Gastrocnemius medialis (tissue), 4 donors: Measurements from ENCODE around the gene LRRC75B. TPM values are rescaled to one million over a fixed set of nuclear protein-coding genes. Genes with fewer than 3 reads are reported as not detected.
"Not testable (repeated sequence)": the region's sequence is repeated elsewhere in the genome, so short reads cannot be mapped to it uniquely, and the experiment has no call there.

Source experiments
- ATAC-seq, 2 donors: fragments of 150-250 bp; one replicate each; pipeline ENCODE4 v1.9.1; 2016
- DNase-seq, 2 donors: peaks; one replicate each; pipeline ENCODE4 v3.0.0-alpha.2; 2019
- H3K27ac ChIP-seq, 4 donors: fragments of 200-600 bp; sonication (generic); 1 replicate in 1 of 4; 2 replicates in 3 of 4; pipeline ENCODE4 v1.5.1; 2016 to 2018; ENCODE audit warnings: mild to moderate bottlenecking in 2 of 4, moderate library complexity in 1 of 4
- H3K27me3 ChIP-seq, 3 donors: fragments of 200-600 bp; sonication (generic) in 2 of 3; 1 replicate in 1 of 3; 2 replicates in 2 of 3; pipeline versions ENCODE4 v1.5.1 to v1.6.0; 2016 to 2019; ENCODE audit warnings: mild to moderate bottlenecking in 1 of 3, moderate library complexity in 1 of 3
- H3K36me3 ChIP-seq, 2 donors: fragments of 200-600 bp; sonication (generic) in 1 of 2; one replicate each; pipeline ENCODE4 v1.5.1; 2017 to 2018
- H3K4me1 ChIP-seq, 2 donors: fragments of 200-600 bp; sonication (generic) in 1 of 2; one replicate each; pipeline ENCODE4 v1.5.1; 2016 to 2017; ENCODE audit warnings: mild to moderate bottlenecking in 2 of 2
- H3K4me3 ChIP-seq, 4 donors: fragments of 200-600 bp; sonication (generic) in 3 of 4; 1 replicate in 1 of 4; 2 replicates in 3 of 4; pipeline ENCODE4 v1.5.1; 2016 to 2019; ENCODE audit warnings: mild to moderate bottlenecking in 2 of 4
- H3K9me3 ChIP-seq, 3 donors: fragments of 200-600 bp; sonication (generic) in 2 of 3; 1 replicate in 1 of 3; 2 replicates in 2 of 3; pipeline ENCODE4 v1.5.1; 2016 to 2019
- POLR2A ChIP-seq, 2 donors: fragments of 450-650 bp; IDR thresholded peaks; one replicate each; pipeline ENCODE4 v1.6.1; 2017; ENCODE audit warnings: antibody characterized with exemption in 2 of 2, mild to moderate bottlenecking in 2 of 2, moderate library complexity in 2 of 2
- in situ Hi-C, 4 donors: fragments of 200-750 bp; cut with MboI; loops; one replicate each; pipeline versions ENCODE4 v1.15.0 to v1.8.0; 2017; ENCODE audit warnings: low sequenced_read_pairs in 4 of 4
- intact Hi-C: fragments of 100-400 bp; cut with DNase I; formaldehyde crosslinking; loops from one replicate; pipeline ENCODE4 v1.15.1; 2023; ENCODE audit warnings: low total_unique reads
- total RNA-seq, 4 donors: library from RNA; depleted of rRNA; stranded (reverse); fragments of >200 nt; gene quantifications; one replicate each; pipeline versions ENCODE4 v1.1.0 to v1.2.3, GENCODE V29; 2016
- TF ChIP-seq, protein P1 (sequence below), 5 experiments: fragments of 450-650 bp in 3 of 5; fragments of 200-600 bp in 2 of 5; sonication (generic) in 2 of 5; IDR thresholded peaks in 4 of 5; conservative IDR thresholded peaks in 1 of 5; 1 replicate in 4 of 5; 2 replicates in 1 of 5; pipeline ENCODE4 v1.5.1; 2016 to 2019; ENCODE audit warnings: antibody characterized with exemption in 5 of 5, mild to moderate bottlenecking in 3 of 5, moderate library complexity in 3 of 5

The LRRC75B gene
- total RNA-seq, 4 donors from 2014 or later: 1.9 to 3.4 (median 2.8) TPM

DNA sequence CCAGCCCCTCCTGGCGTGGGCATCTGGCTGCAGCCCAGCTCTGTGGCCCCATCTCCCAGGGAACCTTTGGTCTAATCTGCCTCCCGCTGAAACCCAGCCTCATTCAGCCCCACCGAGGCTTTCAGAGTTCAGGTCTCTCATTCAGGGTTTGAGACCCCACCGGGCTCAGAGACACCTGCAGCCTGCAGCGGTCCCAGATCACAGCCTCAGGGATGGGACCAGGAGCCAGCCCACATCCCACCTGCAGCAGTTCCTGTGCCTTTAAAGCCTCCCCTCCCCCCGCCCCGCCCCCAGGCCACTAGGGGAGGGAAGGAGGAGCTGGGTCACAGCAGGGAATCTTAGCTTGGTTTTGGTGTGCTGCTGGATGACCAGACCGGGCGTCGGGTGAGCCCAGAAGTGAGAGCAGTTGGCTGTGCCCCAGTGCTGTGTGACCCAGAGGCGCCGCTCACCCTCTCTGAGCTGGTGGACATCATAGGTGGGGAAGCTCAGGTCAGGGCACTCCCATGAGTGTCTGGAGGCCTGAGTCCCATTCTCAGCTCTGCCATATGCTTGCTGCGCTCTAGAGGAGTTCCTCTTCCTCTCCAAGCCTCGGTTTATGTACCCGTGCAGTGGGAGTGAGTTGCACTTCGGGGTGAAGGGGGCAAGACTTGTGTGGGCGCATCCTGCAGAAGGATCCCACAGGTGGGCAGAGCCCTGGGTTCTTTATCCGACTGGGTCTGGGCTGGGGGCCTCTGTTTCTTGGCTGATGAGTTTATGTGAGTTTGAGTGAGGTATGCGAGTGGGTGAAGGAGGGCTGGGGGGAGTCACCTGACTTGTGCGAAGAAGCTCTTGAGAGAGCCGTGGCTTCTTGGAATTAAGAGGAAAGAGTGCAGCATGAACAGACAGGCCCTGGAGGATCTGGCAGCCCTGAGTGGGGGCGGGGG, 10.2 kb upstream of the LRRC75B start, which contains the start of gene GGT1:
TSS of gene GGT1 (plus strand) at position 347 of the 923 bp plus-strand sequence. CDS start 7,889 bp downstream, outside the sequence.
- H3K9me3 ChIP-seq, H3K27me3 ChIP-seq, H3K36me3 ChIP-seq, in situ Hi-C loops, H3K4me3 ChIP-seq, intact Hi-C loops, ATAC-seq, DNase-seq, H3K27ac ChIP-seq, H3K4me1 ChIP-seq: not testable (repeated sequence)

DNA sequence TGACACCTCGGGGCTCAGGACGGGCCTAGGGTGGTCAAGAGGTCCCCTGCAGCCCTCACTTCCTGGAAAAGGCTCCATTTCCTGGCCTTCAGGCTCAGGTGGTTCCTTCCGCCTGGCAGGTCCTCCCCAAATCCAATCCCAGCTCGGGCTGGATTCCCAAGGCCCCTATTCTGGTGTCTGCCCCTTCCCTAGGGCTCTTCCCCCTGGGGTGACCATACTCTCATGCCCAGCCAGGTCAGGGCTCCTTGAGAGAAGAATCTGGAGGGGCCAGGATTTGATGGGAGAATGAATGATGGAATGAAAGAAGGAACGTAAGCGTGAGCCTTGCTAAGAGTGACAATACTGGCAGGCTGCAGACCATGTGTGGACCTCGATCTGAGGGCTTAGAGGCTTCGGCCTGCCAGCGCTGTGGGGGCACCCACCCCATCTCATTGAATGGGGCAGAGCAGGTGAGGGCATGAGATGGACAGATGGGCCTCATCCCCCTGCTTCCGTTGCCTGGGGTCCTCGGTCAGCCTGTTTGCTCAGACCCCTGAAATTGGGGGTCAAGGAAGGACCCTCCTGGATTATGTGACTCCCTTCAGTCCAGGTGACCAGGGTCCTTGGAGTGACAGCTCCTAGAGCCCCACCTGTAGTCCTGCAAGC, 9.4 kb upstream of the LRRC75B start:
- H3K36me3 ChIP-seq, H3K27me3 ChIP-seq, H3K4me1 ChIP-seq, H3K4me3 ChIP-seq, H3K27ac ChIP-seq, DNase-seq, intact Hi-C loops, H3K9me3 ChIP-seq, ATAC-seq, in situ Hi-C loops: not testable (repeated sequence)

DNA sequence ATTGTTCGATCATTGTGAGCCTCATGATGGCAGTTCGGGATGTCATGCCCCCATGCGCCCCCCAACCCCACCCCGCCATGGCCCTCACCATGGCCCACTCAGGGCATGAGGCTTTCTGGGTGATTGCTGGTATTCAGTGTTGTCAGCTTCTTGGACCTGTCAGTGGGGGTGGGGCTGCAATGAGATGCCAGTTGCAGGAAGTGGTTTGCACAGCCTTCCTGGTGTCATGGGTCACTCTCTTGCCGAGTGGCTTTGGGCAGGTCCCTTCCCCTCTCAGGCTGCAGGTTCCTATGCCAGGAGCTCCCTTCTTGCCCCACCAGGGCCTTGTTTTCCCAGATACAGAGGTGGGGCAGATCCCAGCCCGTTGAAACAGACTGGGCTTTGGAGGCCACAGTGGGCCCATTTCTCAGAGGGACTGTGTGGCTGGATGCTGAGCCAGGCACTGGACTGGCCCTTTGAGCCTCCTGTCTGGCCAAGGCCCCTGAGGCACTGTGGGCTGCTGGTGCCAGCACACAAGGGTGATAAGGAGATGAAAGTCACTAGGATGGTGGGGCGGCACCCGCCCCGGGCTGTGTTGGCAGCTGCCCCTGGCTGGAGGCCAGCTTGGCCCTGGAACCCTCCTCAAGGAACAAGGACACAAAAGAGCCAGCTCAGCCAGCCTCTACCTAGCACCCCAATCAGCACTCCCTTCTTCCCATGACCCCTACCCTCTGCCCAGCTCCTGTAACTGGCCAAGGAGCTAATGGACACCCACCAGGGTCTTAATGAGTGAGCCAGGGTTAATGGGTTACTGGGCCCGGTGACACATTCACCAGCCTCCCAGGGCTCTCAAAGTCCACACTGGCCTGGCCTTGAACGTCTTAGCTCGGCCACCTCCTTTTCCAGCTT, 8.6 kb upstream of the LRRC75B start:
- DNase-seq (no peak), ATAC-seq (no peak)
- no peaks in the 10 kb centered on the region for H3K27me3 ChIP-seq
- no peaks in the 10 kb centered on the region for H3K36me3 ChIP-seq
- H3K4me1 ChIP-seq: no peaks in the 10 kb centered on the region
- TF ChIP-seq, protein P1, sequence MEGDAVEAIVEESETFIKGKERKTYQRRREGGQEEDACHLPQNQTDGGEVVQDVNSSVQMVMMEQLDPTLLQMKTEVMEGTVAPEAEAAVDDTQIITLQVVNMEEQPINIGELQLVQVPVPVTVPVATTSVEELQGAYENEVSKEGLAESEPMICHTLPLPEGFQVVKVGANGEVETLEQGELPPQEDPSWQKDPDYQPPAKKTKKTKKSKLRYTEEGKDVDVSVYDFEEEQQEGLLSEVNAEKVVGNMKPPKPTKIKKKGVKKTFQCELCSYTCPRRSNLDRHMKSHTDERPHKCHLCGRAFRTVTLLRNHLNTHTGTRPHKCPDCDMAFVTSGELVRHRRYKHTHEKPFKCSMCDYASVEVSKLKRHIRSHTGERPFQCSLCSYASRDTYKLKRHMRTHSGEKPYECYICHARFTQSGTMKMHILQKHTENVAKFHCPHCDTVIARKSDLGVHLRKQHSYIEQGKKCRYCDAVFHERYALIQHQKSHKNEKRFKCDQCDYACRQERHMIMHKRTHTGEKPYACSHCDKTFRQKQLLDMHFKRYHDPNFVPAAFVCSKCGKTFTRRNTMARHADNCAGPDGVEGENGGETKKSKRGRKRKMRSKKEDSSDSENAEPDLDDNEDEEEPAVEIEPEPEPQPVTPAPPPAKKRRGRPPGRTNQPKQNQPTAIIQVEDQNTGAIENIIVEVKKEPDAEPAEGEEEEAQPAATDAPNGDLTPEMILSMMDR (IDR thresholded peaks at IDR 0.05 in 4 of 5, conservative IDR thresholded peaks at IDR 0.05 in 1 of 5): no peak
- no peak for TF ChIP-seq POLR2A (IDR thresholded peaks at IDR 0.05)
- H3K27ac ChIP-seq: no peak overlapping the region
- in situ Hi-C loops: no loop called here
- no peak overlapping the region for H3K4me3 ChIP-seq
- no peaks in the 10 kb centered on the region for H3K9me3 ChIP-seq
- intact Hi-C loops: no loop called here

DNA sequence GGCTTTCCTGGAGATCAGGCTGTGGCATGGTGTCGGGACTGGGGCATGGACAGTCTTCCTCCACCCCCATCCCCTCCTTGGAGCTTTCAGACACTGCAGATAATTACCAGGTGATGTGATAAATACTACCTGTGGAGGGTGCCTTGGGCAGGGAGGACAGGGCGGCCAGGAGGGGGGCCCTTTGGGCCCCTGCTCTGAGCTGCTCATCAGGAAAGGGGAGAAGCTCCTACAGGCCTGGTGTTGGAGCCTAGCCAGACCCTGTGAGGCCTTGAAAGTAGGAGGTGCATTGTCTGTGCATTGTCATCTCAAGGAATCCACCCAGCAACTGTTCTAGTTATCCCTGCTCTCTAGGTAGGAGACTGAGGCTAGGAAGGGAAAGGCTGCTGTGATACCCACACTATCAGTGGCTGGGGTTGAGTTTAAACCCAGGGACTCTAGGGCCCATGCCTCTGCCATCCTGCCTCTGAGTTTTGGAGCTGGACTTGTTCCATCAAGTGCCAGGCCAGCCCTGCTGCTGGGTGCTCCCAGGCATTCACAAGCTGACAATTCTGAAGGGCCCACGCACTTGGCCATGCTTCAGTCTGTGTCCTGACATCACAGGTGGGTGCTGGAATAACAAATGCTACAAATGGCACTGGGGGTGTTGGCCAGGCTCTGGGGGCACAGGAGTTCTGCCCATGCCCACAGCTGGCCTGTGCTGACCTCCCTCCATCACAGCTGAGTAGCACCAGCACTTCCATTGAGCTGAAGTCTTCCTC, 7.3 kb upstream of the LRRC75B start:
- intact Hi-C loops, in situ Hi-C loops: not testable (repeated sequence)

DNA sequence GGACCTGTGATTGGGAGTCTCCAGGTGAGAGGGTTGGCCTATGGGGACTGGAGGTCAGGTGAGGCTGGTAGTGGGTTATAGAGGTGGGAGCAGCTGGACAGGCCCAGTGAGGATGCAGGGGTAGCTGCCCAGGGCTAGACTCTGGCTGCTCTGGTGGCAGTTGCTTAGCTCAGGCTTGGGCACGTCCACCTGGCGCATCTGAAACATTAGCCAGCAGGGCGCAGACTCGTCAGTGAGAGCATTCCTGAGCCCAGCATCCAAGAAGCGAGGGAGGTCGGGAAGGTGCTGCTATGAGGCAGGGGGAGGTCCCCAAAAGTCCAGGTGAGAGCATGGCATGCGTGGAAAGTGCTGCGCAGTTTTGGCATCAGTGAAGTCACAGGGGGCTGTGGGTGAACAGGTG, 6.6 kb upstream of the LRRC75B start:
- no peaks in the 10 kb centered on the region for H3K36me3 ChIP-seq
- ATAC-seq (no peak), DNase-seq (no peak)
- in situ Hi-C loops: no loop called here
- TF ChIP-seq, protein P1 (IDR thresholded peaks at IDR 0.05 in 4 of 5, conservative IDR thresholded peaks at IDR 0.05 in 1 of 5): no peak
- TF ChIP-seq POLR2A (IDR thresholded peaks at IDR 0.05): no peak
- H3K27me3 ChIP-seq: no peaks in the 10 kb centered on the region
- no peak overlapping the region for H3K27ac ChIP-seq
- H3K4me1 ChIP-seq: no peaks in the 10 kb centered on the region
- intact Hi-C loops: no loop called here
- no peak overlapping the region for H3K4me3 ChIP-seq
- no peaks in the 10 kb centered on the region for H3K9me3 ChIP-seq

More for the DNA sequence above, 7.3 kb upstream of the LRRC75B start:
- not testable (repeated sequence) for H3K27ac ChIP-seq, H3K4me1 ChIP-seq, H3K36me3 ChIP-seq, H3K9me3 ChIP-seq, H3K4me3 ChIP-seq, DNase-seq, ATAC-seq, H3K27me3 ChIP-seq

DNA sequence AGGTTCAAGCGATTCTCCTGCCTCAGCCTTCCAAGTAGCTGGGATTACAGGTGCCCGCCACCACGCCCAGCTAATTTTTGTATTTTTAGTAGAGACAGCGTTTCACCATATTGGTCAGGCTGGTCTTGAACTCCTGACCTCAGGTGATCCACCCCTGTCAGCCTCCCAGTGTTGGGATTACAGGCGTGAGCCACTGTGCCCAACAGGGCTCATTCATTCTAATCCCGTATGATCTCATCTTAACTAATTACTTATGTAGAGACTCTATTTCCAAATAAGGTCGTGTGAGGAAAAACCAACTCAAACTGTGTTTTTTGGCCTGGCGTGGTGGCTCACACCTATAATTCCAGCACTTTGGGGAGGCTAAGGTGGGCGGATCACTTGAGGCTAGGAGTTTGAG, 4.2 kb upstream of the LRRC75B start:
- H3K27me3 ChIP-seq, H3K4me3 ChIP-seq, in situ Hi-C loops, ATAC-seq, H3K27ac ChIP-seq, DNase-seq, H3K36me3 ChIP-seq, intact Hi-C loops, H3K9me3 ChIP-seq, H3K4me1 ChIP-seq: not testable (repeated sequence)
